Mucosa of stomach (tissue), 1 donor: ENCODE results near the gene CLK4.

Experiments used
- H3K27me3 ChIP-seq: one replicate; pipeline ENCODE4 v1.7.0; 2013; ENCODE audit warnings: mild to moderate bottlenecking, low read length; ENCODE audit not compliant: control insufficient read depth, insufficient read depth
- H3K36me3 ChIP-seq: one replicate; pipeline ENCODE4 v1.7.0; 2013; ENCODE audit warnings: low read length; ENCODE audit not compliant: control insufficient read depth, insufficient read depth
- H3K4me1 ChIP-seq: one replicate; pipeline ENCODE4 v1.7.0; 2013; ENCODE audit warnings: mild to moderate bottlenecking, low read length; ENCODE audit not compliant: control insufficient read depth, insufficient read depth
- H3K4me3 ChIP-seq: one replicate; pipeline ENCODE4 v1.7.0; 2013; ENCODE audit warnings: low read length
- H3K9ac ChIP-seq: one replicate; pipeline ENCODE4 v1.7.0; 2013; ENCODE audit warnings: mild to moderate bottlenecking, low read length, moderate library complexity
- H3K9me3 ChIP-seq: one replicate; pipeline ENCODE4 v1.7.0; 2013; ENCODE audit warnings: mild to moderate bottlenecking, low read length, moderate library complexity; ENCODE audit not compliant: control insufficient read depth
- donor health status: Pancreatic carcinoma.

Gene CLK4

GRCh38 chr5:178626484-178627258 is at the start of gene CLK4:
CLK4 (minus strand) TSS chr5:178627050; CDS start chr5:178623416, 3,634 bp downstream.
- H3K9me3 ChIP-seq = no peaks in the 10 kb centered on the region
- peaks cover 16% of the 10 kb centered on the region for H3K4me1 ChIP-seq
- no peaks in the 10 kb centered on the region for H3K27me3 ChIP-seq
- no peaks in the 10 kb centered on the region for H3K36me3 ChIP-seq
- peak within 1 kb of the TSS; percentile 99 for H3K9ac ChIP-seq
- peak within 1 kb of the TSS; percentile 83 for H3K4me3 ChIP-seq

GRCh38 chr5:178675922-178676321 is 49.1 kb upstream of the CLK4 start:
- H3K4me1 ChIP-seq = no peaks in the 10 kb centered on the region
- no peak overlapping the region for H3K9ac ChIP-seq
- no peaks in the 10 kb centered on the region for H3K36me3 ChIP-seq
- H3K27me3 ChIP-seq = no peaks in the 10 kb centered on the region
- no peaks in the 10 kb centered on the region for H3K9me3 ChIP-seq
- H3K4me3 ChIP-seq = no peak overlapping the region

GRCh38 chr5:178674334-178674733 is 47.5 kb upstream of the CLK4 start:
- Histone ChIP-seq H3K27me3 (no peaks in the 10 kb centered on the region), H3K9ac (no peak overlapping the region), H3K36me3 (no peaks in the 10 kb centered on the region), H3K9me3 (no peaks in the 10 kb centered on the region), H3K4me3 (no peak overlapping the region), H3K4me1 (no peaks in the 10 kb centered on the region)

GRCh38 chr5:178673801-178674295 is 47.0 kb upstream of the CLK4 start:
- no peaks in the 10 kb centered on the region for H3K9me3 ChIP-seq
- no peaks in the 10 kb centered on the region for H3K4me1 ChIP-seq
- H3K9ac ChIP-seq = no peak overlapping the region
- no peaks in the 10 kb centered on the region for H3K36me3 ChIP-seq
- H3K4me3 ChIP-seq = no peak overlapping the region
- no peaks in the 10 kb centered on the region for H3K27me3 ChIP-seq

GRCh38 chr5:178672630-178673029 is 45.8 kb upstream of the CLK4 start:
- Histone ChIP-seq H3K27me3 (no peaks in the 10 kb centered on the region), H3K4me3 (no peak overlapping the region), H3K36me3 (no peaks in the 10 kb centered on the region), H3K9me3 (no peaks in the 10 kb centered on the region), H3K4me1 (no peaks in the 10 kb centered on the region), H3K9ac (no peak overlapping the region)

- Histone ChIP-seq H3K4me3 (no peak overlapping the region), H3K4me1 (no peaks in the 10 kb centered on the region), H3K36me3 (no peaks in the 10 kb centered on the region), H3K9ac (no peak overlapping the region), H3K9me3 (no peaks in the 10 kb centered on the region), H3K27me3 (no peaks in the 10 kb centered on the region)
These were observed 44.8 kb upstream of the CLK4 start for GRCh38 chr5:178671602-178672144.

- Histone ChIP-seq H3K9me3 (no peaks in the 10 kb centered on the region), H3K27me3 (no peaks in the 10 kb centered on the region), H3K4me3 (no peak overlapping the region), H3K9ac (no peak overlapping the region), H3K4me1 (no peaks in the 10 kb centered on the region), H3K36me3 (no peaks in the 10 kb centered on the region)
These were observed 43.6 kb upstream of the CLK4 start for GRCh38 chr5:178670351-178670885.

GRCh38 chr5:178668579-178668978 is 41.7 kb upstream of the CLK4 start:
- Histone ChIP-seq H3K36me3 (no peaks in the 10 kb centered on the region), H3K9me3 (no peaks in the 10 kb centered on the region), H3K4me1 (no peaks in the 10 kb centered on the region), H3K9ac (no peak overlapping the region), H3K4me3 (no peak overlapping the region), H3K27me3 (no peaks in the 10 kb centered on the region)

- H3K36me3 ChIP-seq = no peaks in the 10 kb centered on the region
- H3K9ac ChIP-seq = no peak overlapping the region
- no peak overlapping the region for H3K4me3 ChIP-seq
- no peaks in the 10 kb centered on the region for H3K4me1 ChIP-seq
- no peaks in the 10 kb centered on the region for H3K9me3 ChIP-seq
- no peaks in the 10 kb centered on the region for H3K27me3 ChIP-seq
These were observed 40.8 kb upstream of the CLK4 start for GRCh38 chr5:178667688-178668087.

GRCh38 chr5:178667101-178667500 is 40.3 kb upstream of the CLK4 start:
- Histone ChIP-seq H3K4me3 (no peak overlapping the region), H3K36me3 (no peaks in the 10 kb centered on the region), H3K9ac (no peak overlapping the region), H3K9me3 (no peaks in the 10 kb centered on the region), H3K4me1 (no peaks in the 10 kb centered on the region), H3K27me3 (no peaks in the 10 kb centered on the region)

- Histone ChIP-seq H3K4me1 (no peaks in the 10 kb centered on the region), H3K4me3 (no peak overlapping the region), H3K36me3 (no peaks in the 10 kb centered on the region), H3K9ac (no peak overlapping the region), H3K9me3 (no peaks in the 10 kb centered on the region), H3K27me3 (no peaks in the 10 kb centered on the region)
These were observed 37.3 kb upstream of the CLK4 start for GRCh38 chr5:178664141-178664540.

GRCh38 chr5:178662541-178662860 is 35.7 kb upstream of the CLK4 start:
- Histone ChIP-seq H3K4me1 (no peaks in the 10 kb centered on the region), H3K27me3 (no peaks in the 10 kb centered on the region), H3K9me3 (no peaks in the 10 kb centered on the region), H3K36me3 (no peaks in the 10 kb centered on the region), H3K4me3 (no peak overlapping the region), H3K9ac (no peak overlapping the region)
